K562 (cell line): ENCODE measurements around the gene RNF223. TPM values are rescaled to one million over a fixed set of nuclear protein-coding genes. Genes with fewer than 3 reads are reported as not detected.

ENCODE experiments used
- ESRRA ChIP-seq: fragments of 450-650 bp; IDR thresholded peaks from 2 replicates; pipeline ENCODE4 v1.6.1; 2014; ENCODE audit warnings: low read depth, mild to moderate bottlenecking, moderate library complexity, borderline replicate concordance
- IFI16 ChIP-seq: fragments of 250-450 bp; sonication (Bioruptor Pico); IDR thresholded peaks from 2 replicates; pipeline ENCODE4 v2.1.2; 2022; ENCODE audit warnings: mild to moderate bottlenecking, inconsistent platforms
- KLF1 ChIP-seq: fragments of 450-650 bp; IDR thresholded peaks from 2 replicates; pipeline ENCODE4 v1.6.1; 2016; ENCODE audit warnings: missing genetic modification characterization, missing compliant biosample characterization
- KLF6 ChIP-seq: fragments of 250-450 bp; sonication (Bioruptor Pico); IDR thresholded peaks from 2 replicates; pipeline ENCODE4 v1.4.0; 2020; ENCODE audit warnings: mild to moderate bottlenecking, moderate library complexity, borderline replicate concordance
- POLR2AphosphoS5 ChIP-seq: IDR thresholded peaks from 2 replicates; pipeline ENCODE4 v1.6.1; 2011; ENCODE audit warnings: mild to moderate bottlenecking, low read depth, low read length, moderate library complexity; ENCODE audit not compliant: control insufficient read depth, insufficient read depth
- RHOXF2B ChIP-seq: fragments of 250-450 bp; sonication (Bioruptor Pico); conservative IDR thresholded peaks from 2 replicates; pipeline ENCODE4 v1.5.1; 2021
- TRIM25 ChIP-seq: fragments of 450-650 bp; IDR thresholded peaks from 2 replicates; pipeline ENCODE4 v1.7.0; 2016; ENCODE audit warnings: borderline replicate concordance
- ZNF174 ChIP-seq: fragments of 250-450 bp; sonication (Bioruptor Pico); IDR thresholded peaks from 2 replicates; pipeline ENCODE4 v1.4.0; 2020; ENCODE audit warnings: mild to moderate bottlenecking
- ZNF512 ChIP-seq: IDR thresholded peaks from 2 replicates; pipeline ENCODE4 v1.6.1; 2016; ENCODE audit warnings: missing genetic modification characterization, missing compliant biosample characterization
- ZNF785 ChIP-seq: fragments of 250-450 bp; sonication (Bioruptor Pico); IDR thresholded peaks from 2 replicates; pipeline ENCODE4 v1.4.0; 2020; ENCODE audit warnings: mild to moderate bottlenecking
- polyA plus RNA-seq, 8 experiments: library from polyadenylated mRNA; depleted of rRNA in 4 of 8; stranded (reverse) in 5 of 8; unstranded in 3 of 8; fragments of >200 nt; fragmentation: Nextera tagmentation in 2 of 8; fragmentation: Illumina TruSeq in 1 of 8; extraction: Ambion mirVana in 2 of 8; extraction: Trizol in 1 of 8; gene quantifications; 2 replicates each; pipeline versions ENCODE4 v1.2.1 to v1.2.3, GENCODE V29; 2011 to 2014; ENCODE audit warnings: inconsistent platforms in 1 of 8, missing spikeins in 1 of 8
- total RNA-seq, 7 experiments: library from RNA; depleted of rRNA in 6 of 7; stranded (reverse); fragments of >200 nt in 6 of 7; fragmentation: Illumina TruSeq in 2 of 7; extraction: Trizol in 2 of 7; gene quantifications; 2 replicates each; pipeline versions ENCODE4 v1.2.1 to v1.2.3, GENCODE V29; 2011 to 2021; ENCODE audit warnings: low replicate concordance in 1 of 7
- TF ChIP-seq, protein P1 (sequence below), 2 experiments: fragments of 150-350 bp in 1 of 2; IDR thresholded peaks; 2 replicates each; pipeline ENCODE4 v1.6.1; 2012 to 2016; ENCODE audit warnings: low read depth in 2 of 2, low read length in 2 of 2, mild to moderate bottlenecking in 1 of 2, moderate library complexity in 1 of 2
- TF ChIP-seq, protein P2 (sequence below): sonication (generic); formaldehyde crosslinking; IDR thresholded peaks from 2 replicates; pipeline ENCODE4 v1.8.1; 2023; ENCODE audit warnings: mild to moderate bottlenecking, missing genetic modification reagents
- TF ChIP-seq, protein P3 (sequence below): fragments of 200-400 bp; formaldehyde crosslinking; IDR thresholded peaks from 2 replicates; pipeline ENCODE4 v1.6.1; 2017; ENCODE audit warnings: mild to moderate bottlenecking, low read depth, low read length, moderate library complexity

RNF223 gene
- total and polyA plus RNA-seq, 9 of the 15 experiments (the other 6 are each of a cell fraction or from before 2014, with no cell fraction given) = 0.04 to 0.32 TPM; not detected in 7

DNA sequence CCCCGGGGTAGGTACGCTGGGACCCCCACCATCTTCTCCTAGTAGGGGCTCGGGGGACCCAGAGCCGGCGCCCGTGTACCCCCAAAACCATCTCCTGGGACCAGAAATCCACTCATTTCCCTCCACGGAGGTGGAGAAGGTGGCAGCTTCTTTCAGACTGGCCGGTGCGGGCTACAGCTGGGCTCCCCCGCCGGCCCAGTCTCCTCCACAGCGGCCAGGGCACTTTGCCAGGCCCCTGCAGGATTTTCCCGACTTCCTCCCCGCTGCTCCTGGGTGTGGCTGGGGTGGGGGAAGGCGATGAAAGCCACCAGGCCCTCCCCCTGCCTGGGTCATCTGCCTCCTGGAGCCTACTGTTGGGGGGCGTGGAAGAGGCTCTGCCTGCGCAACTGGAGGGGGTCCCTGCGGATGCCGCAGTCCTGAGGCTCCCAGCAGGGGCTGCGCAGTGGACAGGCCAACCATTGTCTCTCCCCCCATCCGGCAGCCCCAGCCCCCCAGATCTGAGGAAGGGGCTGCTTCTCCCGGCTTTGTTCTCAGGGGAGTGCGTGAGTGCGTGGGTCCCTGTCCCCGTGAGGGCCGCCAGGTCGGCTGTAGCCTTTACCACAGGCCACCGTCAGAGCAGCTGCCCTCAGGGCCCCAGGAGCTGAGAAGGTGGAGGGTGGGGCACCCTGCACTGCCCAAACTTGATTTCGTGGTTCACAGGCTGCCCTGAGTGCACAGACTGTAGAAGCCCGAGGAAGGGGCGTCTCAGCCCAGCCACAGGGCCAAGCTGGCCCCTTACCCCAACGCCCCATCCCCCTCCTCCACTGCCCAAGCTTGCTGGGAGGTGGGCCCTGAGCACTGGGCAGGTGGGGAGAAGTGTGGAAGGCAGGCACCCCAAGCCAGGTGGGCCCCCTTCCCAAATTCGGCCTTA, 52.8 kb downstream of the RNF223 start (continued):
- TF ChIP-seq, protein P1, sequence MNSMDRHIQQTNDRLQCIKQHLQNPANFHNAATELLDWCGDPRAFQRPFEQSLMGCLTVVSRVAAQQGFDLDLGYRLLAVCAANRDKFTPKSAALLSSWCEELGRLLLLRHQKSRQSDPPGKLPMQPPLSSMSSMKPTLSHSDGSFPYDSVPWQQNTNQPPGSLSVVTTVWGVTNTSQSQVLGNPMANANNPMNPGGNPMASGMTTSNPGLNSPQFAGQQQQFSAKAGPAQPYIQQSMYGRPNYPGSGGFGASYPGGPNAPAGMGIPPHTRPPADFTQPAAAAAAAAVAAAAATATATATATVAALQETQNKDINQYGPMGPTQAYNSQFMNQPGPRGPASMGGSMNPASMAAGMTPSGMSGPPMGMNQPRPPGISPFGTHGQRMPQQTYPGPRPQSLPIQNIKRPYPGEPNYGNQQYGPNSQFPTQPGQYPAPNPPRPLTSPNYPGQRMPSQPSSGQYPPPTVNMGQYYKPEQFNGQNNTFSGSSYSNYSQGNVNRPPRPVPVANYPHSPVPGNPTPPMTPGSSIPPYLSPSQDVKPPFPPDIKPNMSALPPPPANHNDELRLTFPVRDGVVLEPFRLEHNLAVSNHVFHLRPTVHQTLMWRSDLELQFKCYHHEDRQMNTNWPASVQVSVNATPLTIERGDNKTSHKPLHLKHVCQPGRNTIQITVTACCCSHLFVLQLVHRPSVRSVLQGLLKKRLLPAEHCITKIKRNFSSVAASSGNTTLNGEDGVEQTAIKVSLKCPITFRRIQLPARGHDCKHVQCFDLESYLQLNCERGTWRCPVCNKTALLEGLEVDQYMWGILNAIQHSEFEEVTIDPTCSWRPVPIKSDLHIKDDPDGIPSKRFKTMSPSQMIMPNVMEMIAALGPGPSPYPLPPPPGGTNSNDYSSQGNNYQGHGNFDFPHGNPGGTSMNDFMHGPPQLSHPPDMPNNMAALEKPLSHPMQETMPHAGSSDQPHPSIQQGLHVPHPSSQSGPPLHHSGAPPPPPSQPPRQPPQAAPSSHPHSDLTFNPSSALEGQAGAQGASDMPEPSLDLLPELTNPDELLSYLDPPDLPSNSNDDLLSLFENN (IDR thresholded peaks at IDR 0.05; ENCODE audit: low read depth in 2 of 2, low read length in 2 of 2) = no peak
- TF ChIP-seq ZNF512 (tag) (no peak), IFI16 (CRISPR knock-in tag) (no peak), ZNF785 (CRISPR knock-in tag) (no peak), KLF6 (CRISPR knock-in tag) (0 out of 2 replicates have a peak, but pooled peaks have one; percentile 44), ESRRA (no peak), ZNF174 (CRISPR knock-in tag) (no peak), TRIM25 (no peak), KLF1 (tag) (no peak), POLR2AphosphoS5 (no peak), RHOXF2B (CRISPR knock-in tag) (no peak)
- TF ChIP-seq, protein P2, sequence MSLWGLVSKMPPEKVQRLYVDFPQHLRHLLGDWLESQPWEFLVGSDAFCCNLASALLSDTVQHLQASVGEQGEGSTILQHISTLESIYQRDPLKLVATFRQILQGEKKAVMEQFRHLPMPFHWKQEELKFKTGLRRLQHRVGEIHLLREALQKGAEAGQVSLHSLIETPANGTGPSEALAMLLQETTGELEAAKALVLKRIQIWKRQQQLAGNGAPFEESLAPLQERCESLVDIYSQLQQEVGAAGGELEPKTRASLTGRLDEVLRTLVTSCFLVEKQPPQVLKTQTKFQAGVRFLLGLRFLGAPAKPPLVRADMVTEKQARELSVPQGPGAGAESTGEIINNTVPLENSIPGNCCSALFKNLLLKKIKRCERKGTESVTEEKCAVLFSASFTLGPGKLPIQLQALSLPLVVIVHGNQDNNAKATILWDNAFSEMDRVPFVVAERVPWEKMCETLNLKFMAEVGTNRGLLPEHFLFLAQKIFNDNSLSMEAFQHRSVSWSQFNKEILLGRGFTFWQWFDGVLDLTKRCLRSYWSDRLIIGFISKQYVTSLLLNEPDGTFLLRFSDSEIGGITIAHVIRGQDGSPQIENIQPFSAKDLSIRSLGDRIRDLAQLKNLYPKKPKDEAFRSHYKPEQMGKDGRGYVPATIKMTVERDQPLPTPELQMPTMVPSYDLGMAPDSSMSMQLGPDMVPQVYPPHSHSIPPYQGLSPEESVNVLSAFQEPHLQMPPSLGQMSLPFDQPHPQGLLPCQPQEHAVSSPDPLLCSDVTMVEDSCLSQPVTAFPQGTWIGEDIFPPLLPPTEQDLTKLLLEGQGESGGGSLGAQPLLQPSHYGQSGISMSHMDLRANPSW (CRISPR knock-in tag) = 0 out of 2 replicates have a peak, but pooled peaks have one; percentile 38
- TF ChIP-seq, protein P3, sequence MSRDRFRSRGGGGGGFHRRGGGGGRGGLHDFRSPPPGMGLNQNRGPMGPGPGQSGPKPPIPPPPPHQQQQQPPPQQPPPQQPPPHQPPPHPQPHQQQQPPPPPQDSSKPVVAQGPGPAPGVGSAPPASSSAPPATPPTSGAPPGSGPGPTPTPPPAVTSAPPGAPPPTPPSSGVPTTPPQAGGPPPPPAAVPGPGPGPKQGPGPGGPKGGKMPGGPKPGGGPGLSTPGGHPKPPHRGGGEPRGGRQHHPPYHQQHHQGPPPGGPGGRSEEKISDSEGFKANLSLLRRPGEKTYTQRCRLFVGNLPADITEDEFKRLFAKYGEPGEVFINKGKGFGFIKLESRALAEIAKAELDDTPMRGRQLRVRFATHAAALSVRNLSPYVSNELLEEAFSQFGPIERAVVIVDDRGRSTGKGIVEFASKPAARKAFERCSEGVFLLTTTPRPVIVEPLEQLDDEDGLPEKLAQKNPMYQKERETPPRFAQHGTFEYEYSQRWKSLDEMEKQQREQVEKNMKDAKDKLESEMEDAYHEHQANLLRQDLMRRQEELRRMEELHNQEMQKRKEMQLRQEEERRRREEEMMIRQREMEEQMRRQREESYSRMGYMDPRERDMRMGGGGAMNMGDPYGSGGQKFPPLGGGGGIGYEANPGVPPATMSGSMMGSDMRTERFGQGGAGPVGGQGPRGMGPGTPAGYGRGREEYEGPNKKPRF = no peak
